H1 (cell line): ENCODE measurements around the gene CEP250. TPM values are rescaled to one million over a fixed set of nuclear protein-coding genes. Genes with fewer than 3 reads are reported as not detected.

Experiments
- CTCF ChIA-PET: fragments of 300-600 bp; sonication (Branson Sonifier 250); formaldehyde crosslinking; loops from one replicate; lab custom pipeline; 2021; ENCODE audit not compliant: partially characterized antibody; lab: Charles Lee
- POLR2A ChIA-PET: fragments of 300-600 bp; sonication (Branson Sonifier 250); formaldehyde crosslinking; loops from one replicate; lab custom pipeline; 2021; ENCODE audit warnings: inconsistent platforms; ENCODE audit not compliant: partially characterized antibody; lab: Charles Lee
- DNase-seq, 2 experiments: peaks; one replicate each; pipeline versions ENCODE4 v3.0.0 to v3.0.0-alpha.2; 2010 to 2022; ENCODE audit warnings: low spot score in 2 of 2, low read depth in 1 of 2, mixed read lengths in 1 of 2
- FAIRE-seq: peaks from 2 replicates; lab custom pipeline; 2011; peaks lifted over from hg19 to GRCh38; lab: Jason Lieb, UNC
- H2AFZ ChIP-seq: 2 replicates; pipeline ENCODE4 v1.8.1; 2012; ENCODE audit warnings: low read length, inconsistent platforms
- H2AK5ac ChIP-seq: 2 replicates; pipeline ENCODE4 v1.6.1; 2013; ENCODE audit warnings: low read depth, low read length
- H2BK120ac ChIP-seq: replicated peaks from 2 replicates; pipeline ENCODE3; 2013; ENCODE audit warnings: low read depth, low read length, inconsistent platforms
- H2BK12ac ChIP-seq: 2 replicates; pipeline ENCODE4 v1.6.1; 2013; ENCODE audit warnings: low read depth, low read length
- H2BK15ac ChIP-seq: 2 replicates; pipeline ENCODE4 v1.6.1; 2013; ENCODE audit warnings: low read length
- H2BK20ac ChIP-seq: 2 replicates; pipeline ENCODE4 v1.6.1; 2013; ENCODE audit warnings: low read length
- H2BK5ac ChIP-seq: 2 replicates; pipeline ENCODE4 v1.6.1; 2013; ENCODE audit warnings: low read depth, low read length
- H3K14ac ChIP-seq: 2 replicates; pipeline ENCODE4 v1.6.1; 2013; ENCODE audit warnings: inconsistent platforms; ENCODE audit not compliant: insufficient read length
- H3K18ac ChIP-seq: 2 replicates; pipeline ENCODE4 v1.6.1; 2013; ENCODE audit warnings: low read length; ENCODE audit errors: extremely low read depth
- H3K23ac ChIP-seq: 2 replicates; pipeline ENCODE4 v1.6.1; 2013; ENCODE audit warnings: inconsistent platforms; ENCODE audit not compliant: insufficient read length
- H3K23me2 ChIP-seq: 2 replicates; pipeline ENCODE4 v1.6.1; 2013; ENCODE audit warnings: low read depth, low read length
- H3K27ac ChIP-seq: 2 replicates; pipeline ENCODE4 v1.6.1; 2011; ENCODE audit warnings: low read depth, low read length, inconsistent platforms
- H3K27me3 ChIP-seq, 4 experiments: replicated peaks in 1 of 4; 1 replicate in 1 of 4; 2 replicates in 3 of 4; pipeline versions ENCODE4 v1.6.1 to v1.8.1; 2011 to 2013; ENCODE audit warnings: low read length in 3 of 4, mild to moderate bottlenecking in 3 of 4, inconsistent platforms in 2 of 4, mixed read lengths in 2 of 4, moderate library complexity in 1 of 4; ENCODE audit not compliant: control insufficient read depth in 3 of 4, insufficient read depth in 3 of 4; ENCODE audit errors: extremely low read depth in 1 of 4
- H3K36me3 ChIP-seq, 4 experiments: 2 replicates each; pipeline versions ENCODE4 v1.6.1 to v1.8.1; 2011 to 2013; ENCODE audit warnings: mild to moderate bottlenecking in 4 of 4, low read length in 3 of 4, moderate library complexity in 2 of 4, control low read depth in 1 of 4, inconsistent platforms in 1 of 4; ENCODE audit not compliant: insufficient read depth in 4 of 4, control insufficient read depth in 2 of 4
- H3K4ac ChIP-seq: replicated peaks from 2 replicates; pipeline ENCODE3; 2013; ENCODE audit warnings: low read length, low read depth, mixed read lengths, inconsistent platforms; ENCODE audit not compliant: insufficient read length
- H3K4me1 ChIP-seq, 4 experiments: replicated peaks in 1 of 4; 1 replicate in 1 of 4; 2 replicates in 3 of 4; pipeline versions ENCODE4 v1.6.1 to v1.8.1; 2011 to 2013; ENCODE audit warnings: low read length in 3 of 4, inconsistent platforms in 2 of 4, mixed read lengths in 1 of 4; ENCODE audit not compliant: insufficient read depth in 4 of 4, control insufficient read depth in 3 of 4
- H3K4me2 ChIP-seq, 2 experiments: 2 replicates each; pipeline versions ENCODE4 v1.6.1 to v1.8.1; 2011 to 2013; ENCODE audit warnings: low read depth in 2 of 2, low read length in 2 of 2, control low read depth in 1 of 2, inconsistent platforms in 1 of 2, mild to moderate bottlenecking in 1 of 2; ENCODE audit not compliant: insufficient read depth in 1 of 2
- H3K4me3 ChIP-seq, 4 experiments: fragments of 200-600, 300-600 bp in 1 of 4; sonication (generic), shearing (Covaris generic), sonication (Bioruptor Twin) in 1 of 4; 2 replicates each; pipeline versions ENCODE4 v1.5.1 to v1.8.1; 2011 to 2016; ENCODE audit warnings: low read length in 4 of 4, low read depth in 3 of 4, control low read depth in 2 of 4, inconsistent platforms in 2 of 4, mild to moderate bottlenecking in 2 of 4, mixed read lengths in 1 of 4, moderate library complexity in 1 of 4; ENCODE audit not compliant: insufficient read depth in 2 of 4; ENCODE audit errors: extremely low read depth in 1 of 4
- H3K56ac ChIP-seq: replicated peaks from 2 replicates; pipeline ENCODE3; 2013; ENCODE audit warnings: low read depth, mild to moderate bottlenecking, mixed read lengths, low read length, inconsistent platforms; ENCODE audit not compliant: insufficient read length
- H3K79me1 ChIP-seq: 2 replicates; pipeline ENCODE4 v1.6.1; 2013; ENCODE audit warnings: low read depth, low read length, control low read depth
- H3K79me2 ChIP-seq, 2 experiments: 2 replicates each; pipeline versions ENCODE4 v1.6.1 to v1.8.1; 2012 to 2013; ENCODE audit warnings: low read length in 2 of 2, mild to moderate bottlenecking in 2 of 2, inconsistent platforms in 1 of 2; ENCODE audit not compliant: insufficient read depth in 2 of 2, control insufficient read depth in 1 of 2
- H3K9ac ChIP-seq, 4 experiments: replicated peaks in 1 of 4; 1 replicate in 1 of 4; 2 replicates in 3 of 4; pipeline versions ENCODE4 v1.6.1 to v1.8.1; 2011 to 2013; ENCODE audit warnings: low read depth in 3 of 4, low read length in 3 of 4, control low read depth in 2 of 4, mild to moderate bottlenecking in 2 of 4, moderate library complexity in 2 of 4, inconsistent platforms in 1 of 4; ENCODE audit errors: extremely low read depth in 1 of 4
- H3K9me3 ChIP-seq, 2 experiments: 2 replicates each; pipeline versions ENCODE4 v1.6.1 to v1.8.1; 2012 to 2013; ENCODE audit warnings: mild to moderate bottlenecking in 2 of 2, moderate library complexity in 2 of 2, control low read depth in 1 of 2, inconsistent platforms in 1 of 2, low read depth in 1 of 2, low read length in 1 of 2, mixed read lengths in 1 of 2; ENCODE audit not compliant: insufficient read depth in 2 of 2
- H4K20me1 ChIP-seq, 2 experiments: replicated peaks in 1 of 2; 2 replicates each; pipeline versions ENCODE3 to v1.8.1; 2011 to 2013; ENCODE audit warnings: inconsistent platforms in 2 of 2, low read length in 2 of 2, mild to moderate bottlenecking in 1 of 2; ENCODE audit not compliant: insufficient read depth in 2 of 2, control insufficient read depth in 1 of 2
- H4K5ac ChIP-seq: 2 replicates; pipeline ENCODE4 v1.6.1; 2013; ENCODE audit warnings: low read length, low read depth, mixed read lengths, inconsistent platforms; ENCODE audit not compliant: insufficient read length
- H4K8ac ChIP-seq: 2 replicates; pipeline ENCODE4 v1.8.0; 2013; ENCODE audit warnings: mild to moderate bottlenecking, moderate library complexity, low read length, inconsistent platforms; ENCODE audit not compliant: insufficient read depth; ENCODE audit errors: extremely low read depth
- H4K91ac ChIP-seq: replicated peaks from 2 replicates; pipeline ENCODE3; 2013; ENCODE audit warnings: low read length, mixed read lengths, inconsistent platforms; ENCODE audit not compliant: insufficient read length
- CBX8 ChIP-seq: fragments of 300-800, 300-1000 bp; sonication (generic); IDR thresholded peaks from 2 replicates; pipeline ENCODE4 v1.7.1; 2016; ENCODE audit warnings: low read depth, low read length, borderline replicate concordance
- CTBP2 ChIP-seq: IDR thresholded peaks from 2 replicates; pipeline ENCODE4 v1.7.0; 2011; ENCODE audit warnings: borderline replicate concordance, mild to moderate bottlenecking, moderate library complexity, mixed read lengths, low read length; ENCODE audit not compliant: insufficient read depth, insufficient read length
- FOSL1 ChIP-seq: IDR thresholded peaks from 2 replicates; pipeline ENCODE4 v1.6.1; 2011; ENCODE audit warnings: mild to moderate bottlenecking, low read depth, low read length, moderate library complexity; ENCODE audit not compliant: insufficient read depth
- GABPA ChIP-seq: IDR thresholded peaks from 2 replicates; pipeline ENCODE4 v1.6.1; 2011; ENCODE audit warnings: mild to moderate bottlenecking, low read length, moderate library complexity, borderline replicate concordance; ENCODE audit not compliant: insufficient read depth
- KDM4A ChIP-seq: IDR thresholded peaks from one replicate; pipeline ENCODE4 v1.7.1; 2012; ENCODE audit warnings: low read depth, mild to moderate bottlenecking, moderate library complexity, low read length, inconsistent platforms; ENCODE audit not compliant: severe bottlenecking
- NRF1 ChIP-seq: IDR thresholded peaks from 2 replicates; pipeline ENCODE4 v1.6.1; 2011; ENCODE audit warnings: mild to moderate bottlenecking, low read depth, low read length, improper control_type of control experiment
- RFX5 ChIP-seq: IDR thresholded peaks from 2 replicates; pipeline ENCODE4 v1.6.1; 2011; ENCODE audit warnings: low read depth, low read length, improper control_type of control experiment, borderline replicate concordance
- SAP30 ChIP-seq: fragments of 300-600 bp; sonication (generic); IDR thresholded peaks from 2 replicates; pipeline ENCODE4 v1.7.1; 2012; ENCODE audit warnings: low read length, moderate library complexity, mild to moderate bottlenecking, inconsistent platforms; ENCODE audit not compliant: insufficient read depth, insufficient replicate concordance
- SRF ChIP-seq: IDR thresholded peaks from 2 replicates; pipeline ENCODE4 v1.6.1; 2011; ENCODE audit warnings: mild to moderate bottlenecking, low read depth, low read length, moderate library complexity
- WGBS, 2 experiments: shearing (Covaris generic) in 1 of 2; methylation state at CpG; one replicate each; pipeline versions ENCODE4 v1.1.6 to v1.1.7; 2013 to 2015; ENCODE audit warnings: low lambda C conversion rate in 2 of 2, mixed read lengths in 2 of 2, inconsistent platforms in 1 of 2, low coverage in 1 of 2, missing lambda C conversion rate in 1 of 2; ENCODE audit not compliant: insufficient replicate concordance in 2 of 2, insufficient coverage in 1 of 2, insufficient read length in 1 of 2; ENCODE audit errors: extremely low coverage in 1 of 2, missing lambda C conversion rate in 1 of 2; 5-methylcytosine and 5-hydroxymethylcytosine counted together
- polyA plus RNA-seq, 7 experiments: library from polyadenylated mRNA; depleted of rRNA in 3 of 7; stranded (reverse) in 5 of 7; unstranded in 2 of 7; fragments of >200 nt in 5 of 7; fragments of 200-250 nt in 2 of 7; gene quantifications; 1 replicate in 5 of 7; 2 replicates in 1 of 7; 4 replicates in 1 of 7; pipeline versions ENCODE4 v1.2.1 to v1.2.3, GENCODE V29; 2011 to 2013; ENCODE audit warnings: missing spikeins in 2 of 7, mixed read lengths in 2 of 7
- total RNA-seq: library from RNA; stranded (reverse); fragmentation: NEBNext Ultra II Directional; extraction: Animal tissue kit (Norgen Biotek cat#: 25700); gene quantifications from 2 replicates; pipeline ENCODE4 v1.2.1, GENCODE V29; 2021
- TF ChIP-seq, protein P1 (sequence below): IDR thresholded peaks from 2 replicates; pipeline ENCODE4 v1.6.1; 2012; ENCODE audit warnings: inconsistent platforms

Gene CEP250
- total and polyA plus RNA-seq, 2 of the 8 experiments (the other 6 are each of a cell fraction or from before 2014, with no cell fraction given) = 2.6 to 33.7 TPM

DNA sequence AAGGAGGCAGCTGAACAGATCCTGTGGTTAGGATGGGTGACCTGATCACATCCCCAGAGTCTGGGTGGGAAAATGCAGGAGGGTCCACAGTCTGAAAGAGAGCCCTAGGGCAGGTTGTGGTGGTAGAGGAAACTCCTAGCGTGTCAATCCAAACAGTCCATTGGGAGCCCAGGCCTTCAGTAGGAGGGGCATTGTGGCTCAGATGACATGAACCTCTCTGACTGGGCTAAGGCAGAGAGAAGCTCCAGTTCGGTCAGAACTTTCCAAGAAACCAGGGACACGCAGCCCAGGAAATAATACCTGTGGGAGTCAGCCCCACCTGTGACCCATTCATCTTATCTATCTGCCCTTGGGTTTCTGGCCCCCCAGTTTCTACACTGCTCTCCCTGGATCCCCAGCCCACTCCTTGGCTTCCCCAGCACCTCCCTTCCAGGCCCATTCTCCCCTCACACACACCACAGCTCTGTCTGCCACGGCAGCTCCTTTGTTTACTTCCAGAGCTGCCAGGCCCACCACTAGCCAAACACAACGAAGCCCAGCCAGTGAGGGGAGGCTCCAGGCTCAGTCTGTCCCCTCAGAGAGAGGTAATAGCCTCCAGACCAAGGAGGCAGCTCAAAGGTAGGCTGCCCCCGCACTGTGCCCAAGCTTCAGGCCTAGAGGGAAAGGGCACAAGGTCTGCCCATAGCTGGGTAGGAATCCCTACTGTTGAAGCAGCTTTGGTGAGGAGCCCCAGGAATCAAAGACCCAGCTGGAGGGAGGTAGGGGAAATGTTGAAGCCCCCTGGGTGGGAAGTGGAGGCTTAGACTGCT lies 23.6 kb upstream of the CEP250 start:
- Histone ChIP-seq H3K56ac (peak overlapping the region; percentile 32), H2AK5ac (no peak overlapping the region), H4K20me1 (no peaks in the 10 kb centered on the region), H2BK5ac (no peak overlapping the region; the same call in 1 of the 2 replicates), H3K27me3 (no peaks in the 10 kb centered on the region), H3K4ac (peak overlapping the region; percentile 21), H3K23me2 (peaks cover 3% of the 10 kb centered on the region; the same call in 1 of the 2 replicates), H2BK20ac (no peak overlapping the region), H4K8ac (peak overlapping the region; percentile 93), H2BK15ac (no peak overlapping the region), H2AFZ (peak overlapping the region; percentile 93), H2BK120ac (no peak overlapping the region), H3K36me3 (no peaks in the 10 kb centered on the region), H4K91ac (peak overlapping the region; percentile 19), H3K18ac (peak overlapping the region; percentile 53; the same call in 1 of the 2 replicates), H3K79me1 (no peaks in the 10 kb centered on the region), H3K4me2 (no peak overlapping the region), H3K4me1 (peaks cover 5 to 22% (median 9%) of the 10 kb centered on the region in 4 experiments), H3K9me3 (no peaks in the 10 kb centered on the region), H3K14ac (no peak overlapping the region), H3K4me3 (no peak overlapping the region; a peak in 1 of 8 replicates), H3K9ac (no peak overlapping the region), H4K5ac (no peak overlapping the region), H3K79me2 (no peaks in the 10 kb centered on the region), H3K27ac (no peak overlapping the region), H3K23ac (no peak overlapping the region), H2BK12ac (no peak overlapping the region)
- 87% methylated on average over 6 of the region's 6 CpGs; no CpG with 5 or more reads in 1 of the 2 experiments for WGBS, 2 experiments
- FAIRE-seq = no peak
- DNase-seq = no peak
- POLR2A ChIA-PET = interaction anchor here (0.9 to 2.2 kb wide), 5 partner anchors 8 to 37 kb away, joined by 3 to 9 read pairs (median 3); partner anchors contain the start of gene CEP250
- CTCF ChIA-PET = interaction anchor here (0.8 to 8.2 kb wide), 10 partner anchors 8 to 163 kb away, joined by 3 to 65 read pairs (median 5); partner anchors contain the start of genes CEP250 and GDF5
- TF ChIP-seq RFX5 = no peak
- TF ChIP-seq, protein P1, sequence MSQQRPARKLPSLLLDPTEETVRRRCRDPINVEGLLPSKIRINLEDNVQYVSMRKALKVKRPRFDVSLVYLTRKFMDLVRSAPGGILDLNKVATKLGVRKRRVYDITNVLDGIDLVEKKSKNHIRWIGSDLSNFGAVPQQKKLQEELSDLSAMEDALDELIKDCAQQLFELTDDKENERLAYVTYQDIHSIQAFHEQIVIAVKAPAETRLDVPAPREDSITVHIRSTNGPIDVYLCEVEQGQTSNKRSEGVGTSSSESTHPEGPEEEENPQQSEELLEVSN = no peak
- no peak for TF ChIP-seq CTBP2
- no peak for TF ChIP-seq NRF1
- no peak for TF ChIP-seq SRF
- no peak for TF ChIP-seq GABPA
- TF ChIP-seq FOSL1 = no peak
- TF ChIP-seq CBX8 = no peak
- no peak for TF ChIP-seq SAP30
- TF ChIP-seq KDM4A = no peak
